NCI-H446 treated with DMSO at 0.1 percent for 48 hours (cell line): ENCODE results near the gene BAG3.
A peak's percentile ranks its signal among the peaks of the same experiment; 100 is the strongest.
"Not testable (repeated sequence)": the region's sequence is repeated elsewhere in the genome, so short reads cannot be mapped to it uniquely, and the experiment has no call there.

ENCODE experiments used
- DNase-seq: peaks from one replicate; lab custom pipeline; 2025; lab: John Stamatoyannopoulos, UW

BAG3 gene

GRCh38 chr10:119640875-119641526 is 10.2 kb upstream of the BAG3 start:
- DNase-seq = no peak

DNA sequence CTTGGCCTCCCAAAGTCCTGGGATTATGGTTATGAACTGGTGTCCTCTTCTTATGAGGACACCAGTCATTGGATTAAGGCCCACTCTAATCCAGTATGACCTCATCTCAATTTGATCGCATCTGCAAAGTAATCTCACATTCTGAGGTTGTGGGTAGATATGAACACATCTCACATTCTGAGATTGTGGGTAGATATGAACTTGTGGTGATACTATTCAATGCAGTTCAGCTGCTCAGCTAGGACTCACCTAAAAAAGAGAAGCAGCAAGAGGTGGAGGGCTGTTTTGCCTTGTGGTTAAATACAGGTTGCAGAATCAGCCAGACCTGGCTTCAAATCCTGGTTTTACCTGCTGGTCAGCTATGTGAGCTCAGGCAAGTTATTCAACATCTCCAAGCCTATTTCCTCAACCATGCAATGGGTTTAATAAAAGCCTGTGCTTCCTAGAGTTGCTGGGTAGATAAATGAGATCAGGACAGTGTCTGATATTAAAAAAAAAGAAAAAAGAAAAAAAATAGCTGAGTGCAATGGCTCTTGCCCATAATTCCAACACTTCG is 8.5 kb upstream of the BAG3 start:
- DNase-seq = no peak

DNA sequence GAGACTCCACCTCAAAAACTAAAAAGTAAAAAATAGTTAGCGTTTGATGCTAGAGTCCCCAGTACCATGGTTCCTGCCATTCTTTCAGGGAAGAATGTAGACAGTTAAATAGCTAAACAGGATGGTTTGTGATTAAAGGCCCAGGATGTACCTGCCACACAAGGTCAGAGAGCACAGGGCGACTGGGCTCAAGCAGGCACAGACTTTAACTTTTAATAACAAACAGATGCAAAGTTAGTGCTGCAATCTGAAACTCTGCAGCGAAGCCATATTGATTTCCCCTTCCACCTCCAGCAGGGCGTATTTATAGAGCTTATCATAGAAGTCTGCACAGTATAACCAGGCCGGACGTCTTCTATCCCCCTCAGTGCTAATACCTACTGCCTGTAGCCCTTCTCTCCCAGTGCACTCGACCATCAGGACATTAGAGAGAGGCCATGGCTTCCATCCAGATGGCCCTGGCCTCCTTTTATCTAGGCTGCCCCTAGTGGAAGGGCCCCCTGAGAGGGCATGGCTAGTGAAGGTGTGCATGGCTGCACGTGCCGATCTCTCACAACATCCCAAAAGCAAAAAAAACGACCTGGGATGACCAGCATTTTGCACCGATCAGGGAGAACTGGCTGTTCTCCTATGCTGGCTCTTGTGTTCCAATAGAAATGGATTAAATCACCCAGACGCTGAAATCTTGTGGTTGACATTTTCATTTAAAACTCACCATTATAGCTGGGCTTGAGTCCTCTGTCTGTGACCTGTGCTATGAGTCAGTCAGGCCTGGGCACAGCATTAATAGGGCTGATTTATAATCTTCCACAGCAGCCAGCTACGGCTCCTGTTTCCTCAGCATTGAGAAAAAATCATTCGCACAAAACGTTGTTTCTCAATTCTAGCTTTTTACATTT is 7.6 kb upstream of the BAG3 start:
- DNase-seq = no peak

GRCh38 chr10:119644205-119644814 is 6.9 kb upstream of the BAG3 start:
- DNase-seq = no peak

- DNase-seq = no peak
Measured at GRCh38 chr10:119644994-119645393, 6.2 kb upstream of the BAG3 start.

DNA sequence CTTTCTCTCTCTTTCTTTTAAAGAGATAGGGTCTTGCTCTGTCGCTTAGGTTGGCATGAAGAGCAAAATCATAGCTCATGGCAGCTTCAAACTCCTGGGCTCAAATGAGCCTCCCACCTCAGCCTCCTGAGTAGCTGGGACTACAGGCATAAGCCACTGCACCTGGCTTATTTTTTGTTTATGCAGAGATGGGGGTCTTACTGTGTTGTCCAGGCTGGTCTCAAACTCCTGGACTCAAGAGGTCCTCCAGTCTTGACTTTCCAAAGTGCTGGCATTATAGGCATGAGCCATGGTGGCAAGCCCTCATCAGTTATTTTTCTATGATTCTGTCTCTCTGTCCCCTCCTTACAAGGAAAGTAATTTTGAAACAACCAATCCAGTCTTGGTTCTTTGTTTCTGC is 1.1 kb upstream of the BAG3 start:
- no peak for DNase-seq

- DNase-seq = no peak
Measured at GRCh38 chr10:119651514-119652360, 557 bp downstream of the BAG3 start.

DNA sequence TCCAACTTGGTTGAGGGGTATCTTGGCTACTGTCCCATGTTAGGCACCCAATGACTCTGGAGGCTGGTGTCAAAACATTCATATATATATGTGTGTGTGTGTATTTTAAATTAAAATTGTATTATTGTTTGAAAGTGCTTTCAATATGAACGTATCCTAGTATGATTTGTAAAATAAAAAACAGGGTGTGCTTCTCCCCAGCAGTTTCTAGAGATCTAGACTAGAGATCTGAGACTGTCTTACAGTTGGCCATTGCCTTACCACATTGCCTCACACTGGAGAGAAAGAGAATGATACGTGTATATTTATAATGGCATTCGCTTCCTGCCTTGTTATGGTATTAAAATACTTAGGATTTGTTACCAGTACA is 1.2 kb downstream of the BAG3 start:
- peak; percentile 16 for DNase-seq

DNA sequence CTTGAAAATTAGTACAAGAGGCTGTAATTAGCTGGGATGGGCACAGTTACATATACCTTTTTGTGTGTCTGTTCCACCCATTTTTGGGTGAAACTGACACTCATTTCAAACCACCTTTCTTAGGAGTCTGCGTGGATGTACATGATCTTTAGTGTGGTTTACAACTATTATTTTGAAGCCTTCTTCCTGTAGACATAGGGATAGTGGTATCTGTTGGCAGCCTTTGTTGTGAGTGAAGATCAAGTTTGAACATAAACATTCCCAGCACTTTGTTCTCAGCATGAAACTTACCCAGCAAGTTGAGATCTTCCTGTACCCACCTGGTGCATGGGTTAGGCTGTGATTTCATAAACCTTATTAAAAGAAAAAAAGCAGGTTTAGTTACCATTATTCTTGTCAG is 2.0 kb downstream of the BAG3 start:
- no peak for DNase-seq

- no peak for DNase-seq
Measured at GRCh38 chr10:119653916-119654315, 2.7 kb downstream of the BAG3 start.

GRCh38 chr10:119654540-119654939 is 3.4 kb downstream of the BAG3 start:
- peak; percentile 71 for DNase-seq

GRCh38 chr10:119655566-119656001 is 4.4 kb downstream of the BAG3 start:
- DNase-seq = no peak

- DNase-seq = no peak
Measured at GRCh38 chr10:119656760-119657159, 5.6 kb downstream of the BAG3 start.

DNA sequence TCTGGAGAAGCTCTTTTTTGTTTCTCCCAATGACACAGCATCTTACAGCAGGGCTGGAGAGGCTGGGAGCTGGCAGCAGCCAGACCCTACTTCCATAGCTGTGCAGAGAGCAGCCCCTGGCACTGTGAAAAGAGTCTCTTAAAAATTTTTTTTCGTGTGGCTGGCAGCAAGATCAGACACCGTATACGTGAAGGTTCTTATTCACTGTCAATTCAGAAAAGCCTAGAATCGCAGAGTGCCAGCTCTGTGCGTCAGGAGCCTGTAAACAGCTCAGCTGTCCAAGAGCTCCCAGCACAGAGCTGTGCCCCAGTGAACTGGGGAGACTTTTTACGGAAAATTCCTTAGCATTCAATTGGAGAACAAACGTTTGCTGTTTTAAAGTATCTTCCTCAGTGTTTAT is 6.5 kb downstream of the BAG3 start:
- DNase-seq = no peak

DNA sequence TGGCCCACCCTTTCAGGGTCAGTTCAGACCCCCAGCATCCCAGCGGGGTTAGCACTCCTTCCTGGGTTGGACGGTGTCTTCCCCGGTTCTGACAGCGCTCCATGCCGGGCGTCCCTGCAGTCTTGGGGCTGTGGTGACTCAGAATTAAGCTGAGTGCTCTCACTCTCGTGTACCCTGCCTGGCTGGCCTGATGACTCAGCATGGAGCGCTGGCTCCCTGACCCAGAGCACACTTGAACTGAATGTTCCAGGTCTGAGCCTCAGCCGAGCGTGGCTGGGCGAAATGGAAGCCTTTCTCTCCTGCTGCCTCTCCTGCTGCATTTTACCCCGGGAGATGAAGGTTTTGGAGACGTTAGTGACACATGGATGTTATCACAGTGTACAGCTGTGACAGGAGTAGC is 7.1 kb downstream of the BAG3 start:
- no peak for DNase-seq

DNA sequence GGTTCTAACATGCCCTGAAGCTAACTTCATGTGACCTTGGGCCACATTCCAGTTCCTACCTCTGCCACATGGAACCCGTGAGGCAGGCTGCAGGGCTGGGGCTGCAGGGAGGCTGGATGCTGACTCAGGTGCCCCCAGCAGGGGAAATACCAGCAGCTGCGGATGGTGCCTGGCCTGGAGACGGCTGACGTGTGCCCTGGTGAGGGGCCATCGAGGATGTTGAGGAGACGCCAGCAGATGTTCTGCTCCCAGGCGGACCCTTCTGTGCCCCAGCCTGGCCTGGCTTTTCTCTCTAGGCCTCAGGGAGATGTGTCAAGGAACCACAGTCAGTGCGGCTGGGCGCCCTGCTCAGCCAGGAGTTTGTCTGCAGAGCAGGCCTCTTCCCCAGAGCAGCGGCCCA is 8.8 kb downstream of the BAG3 start:
- no peak for DNase-seq

GRCh38 chr10:119662076-119662605 is 11.0 kb downstream of the BAG3 start:
- not testable (repeated sequence) for DNase-seq

DNA sequence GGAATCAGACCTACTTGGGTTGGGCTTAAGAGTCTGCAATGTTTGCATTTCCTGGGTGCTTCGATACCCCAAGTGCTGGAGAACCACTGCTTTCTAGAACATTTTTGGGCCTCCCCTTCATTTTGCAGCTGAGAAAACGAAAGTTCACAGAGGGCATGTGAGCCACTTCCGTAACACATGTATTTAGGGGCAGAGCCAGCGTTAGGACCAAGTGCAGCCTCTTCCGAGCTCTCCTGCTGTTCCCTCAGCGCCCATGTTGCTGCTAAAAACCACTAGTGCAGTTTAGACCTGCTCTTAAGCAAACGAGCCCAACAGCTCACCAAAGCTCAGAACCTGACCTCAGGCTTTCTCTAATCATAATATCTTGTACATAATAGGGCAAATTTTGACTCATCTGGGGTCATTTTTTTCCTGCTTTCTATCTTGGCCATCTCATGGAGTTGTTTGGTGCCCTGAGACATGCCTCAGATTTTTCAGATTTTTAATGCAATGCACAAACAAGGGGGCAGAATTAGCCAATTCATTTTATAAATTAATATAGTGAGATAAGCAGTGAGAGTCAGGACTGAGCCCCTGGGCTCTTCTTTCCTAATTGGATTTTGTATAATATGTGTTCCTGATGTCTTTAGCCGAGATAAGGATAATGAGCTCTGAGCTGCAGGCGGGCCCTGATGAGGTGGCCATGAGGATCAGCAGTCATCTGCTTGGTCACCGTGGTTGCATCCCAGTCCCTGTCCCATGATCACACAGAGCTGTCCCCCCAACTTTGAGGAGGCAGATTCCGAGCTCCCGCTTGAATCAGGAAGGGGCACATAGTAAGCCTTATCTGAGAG is 12.9 kb downstream of the BAG3 start:
- no peak for DNase-seq

GRCh38 chr10:119665901-119666708 is 14.9 kb downstream of the BAG3 start:
- DNase-seq = no peak

- DNase-seq = no peak
Measured at GRCh38 chr10:119666709-119667004, 15.5 kb downstream of the BAG3 start.
